ENCODE results near the gene BOLA1.
"Not testable (repeated sequence)": the region's sequence is repeated elsewhere in the genome, so short reads cannot be mapped to it uniquely, and the experiment has no call there.

The BOLA1 gene

GRCh38 chr1:149899460-149900284 is at the start of gene BOLA1:
Gene BOLA1, plus strand, starts transcription at chr1:149899568. Its CDS starts 492 bp downstream, at chr1:149900060.
- Histone ChIP-seq H3K4me1 (ENCODE audit: insufficient read depth, low read length) (peaks cover 23% of the 10 kb centered on the region), H3K9ac (ENCODE audit: low read depth, low read length) (peak within 1 kb of the TSS; percentile 81), H3K79me2 (ENCODE audit: insufficient read depth, low read length) (peaks cover 12% of the 10 kb centered on the region), H3K27ac (ENCODE audit: low read length) (peak within 1 kb of the TSS; percentile 84), H3K4me3 (ENCODE audit: low read depth in 1 of 2, low read length in 2 of 2) (peak within 1 kb of the TSS; percentile 65 to 87; a peak in 3 of 4 replicates), H3K4me2 (ENCODE audit: insufficient read depth, low read length) (peak within 1 kb of the TSS; percentile 73), H4K20me1 (ENCODE audit: insufficient read depth, low read length) (no peaks in the 10 kb centered on the region), H2AFZ (ENCODE audit: low read depth, low read length) (peak within 1 kb of the TSS; percentile 91), H3K9me3 (ENCODE audit: insufficient read depth, low read length, severe bottlenecking) (no peaks in the 10 kb centered on the region), H3K27me3 (ENCODE audit: insufficient read depth, low read length, poor library complexity) (no peaks in the 10 kb centered on the region), H3K36me3 (ENCODE audit: insufficient read depth, low read length) (peaks cover 23% of the 10 kb centered on the region)
- DNase-seq (peak; percentile 89), ATAC-seq (ENCODE audit: insufficient read depth, low read depth) (peak; percentile 100)
- TF ChIP-seq EZH2 (IDR thresholded peaks at IDR 0.05; ENCODE audit: borderline replicate concordance, low read depth, low read length, severe bottlenecking), result no peak
- TF ChIP-seq CTCF (IDR thresholded peaks at IDR 0.05; ENCODE audit: borderline replicate concordance, extremely low read depth, low read length, poor library complexity, severe bottlenecking), result no peak

GRCh38 chr1:149849947-149850360 is 49.4 kb upstream of the BOLA1 start:
- TF ChIP-seq CTCF (IDR thresholded peaks at IDR 0.05; ENCODE audit: borderline replicate concordance, extremely low read depth, low read length, poor library complexity, severe bottlenecking) (no peak), EZH2 (IDR thresholded peaks at IDR 0.05; ENCODE audit: borderline replicate concordance, low read depth, low read length, severe bottlenecking) (no peak)
- peaks cover 51% of the 10 kb centered on the region for H3K79me2 ChIP-seq (ENCODE audit: insufficient read depth, low read length)
- H3K4me2 ChIP-seq (ENCODE audit: insufficient read depth, low read length), result peak overlapping the region; percentile 62
- no peaks in the 10 kb centered on the region for H3K9me3 ChIP-seq (ENCODE audit: insufficient read depth, low read length, severe bottlenecking)
- no peak overlapping the region for H2AFZ ChIP-seq (ENCODE audit: low read depth, low read length)
- peak overlapping the region; percentile 56 to 62 for H3K4me3 ChIP-seq (ENCODE audit: low read depth in 1 of 2, low read length in 2 of 2)
- H3K36me3 ChIP-seq (ENCODE audit: insufficient read depth, low read length), result peaks cover 13% of the 10 kb centered on the region
- peak overlapping the region; percentile 91 for H3K27ac ChIP-seq (ENCODE audit: low read length)
- H4K20me1 ChIP-seq (ENCODE audit: insufficient read depth, low read length), result peaks cover 21% of the 10 kb centered on the region; the same call in 1 of the 2 replicates
- H3K4me1 ChIP-seq (ENCODE audit: insufficient read depth, low read length), result peaks cover 46% of the 10 kb centered on the region
- H3K9ac ChIP-seq (ENCODE audit: low read depth, low read length), result peak overlapping the region; percentile 68
- DNase-seq (peak; percentile 8), ATAC-seq (ENCODE audit: insufficient read depth, low read depth) (no peak)
- no peaks in the 10 kb centered on the region for H3K27me3 ChIP-seq (ENCODE audit: insufficient read depth, low read length, poor library complexity)

- peaks cover 37% of the 10 kb centered on the region for H3K4me1 ChIP-seq (ENCODE audit: insufficient read depth, low read length)
Measured at GRCh38 chr1:149850732-149851345, 48.5 kb upstream of the BOLA1 start.

GRCh38 chr1:149851585-149852213 is 47.7 kb upstream of the BOLA1 start:
- H4K20me1 ChIP-seq (ENCODE audit: insufficient read depth, low read length), result peaks cover 15% of the 10 kb centered on the region; the same call in 1 of the 2 replicates
- H3K4me1 ChIP-seq (ENCODE audit: insufficient read depth, low read length), result peaks cover 29% of the 10 kb centered on the region
- not testable (repeated sequence) for H3K27me3 ChIP-seq (ENCODE audit: insufficient read depth, low read length, poor library complexity); H2AFZ ChIP-seq (ENCODE audit: low read depth, low read length); DNase-seq; H3K4me3 ChIP-seq (ENCODE audit: low read depth in 1 of 2, low read length in 2 of 2); H3K27ac ChIP-seq (ENCODE audit: low read length); H3K4me2 ChIP-seq (ENCODE audit: insufficient read depth, low read length); H3K9me3 ChIP-seq (ENCODE audit: insufficient read depth, low read length, severe bottlenecking); H3K36me3 ChIP-seq (ENCODE audit: insufficient read depth, low read length); H3K9ac ChIP-seq (ENCODE audit: low read depth, low read length)
- H3K79me2 ChIP-seq (ENCODE audit: insufficient read depth, low read length), result peaks cover 35% of the 10 kb centered on the region
- peak; percentile 56 for ATAC-seq (ENCODE audit: insufficient read depth, low read depth)

More at GRCh38 chr1:149850732-149851345, 48.5 kb upstream of the BOLA1 start:
- peaks cover 42% of the 10 kb centered on the region for H3K79me2 ChIP-seq (ENCODE audit: insufficient read depth, low read length)
- H4K20me1 ChIP-seq (ENCODE audit: insufficient read depth, low read length), result peaks cover 15% of the 10 kb centered on the region; the same call in 1 of the 2 replicates
- not testable (repeated sequence) for DNase-seq; H3K27me3 ChIP-seq (ENCODE audit: insufficient read depth, low read length, poor library complexity); H3K9ac ChIP-seq (ENCODE audit: low read depth, low read length); H2AFZ ChIP-seq (ENCODE audit: low read depth, low read length); H3K36me3 ChIP-seq (ENCODE audit: insufficient read depth, low read length); H3K4me3 ChIP-seq (ENCODE audit: low read depth in 1 of 2, low read length in 2 of 2); H3K9me3 ChIP-seq (ENCODE audit: insufficient read depth, low read length, severe bottlenecking); H3K4me2 ChIP-seq (ENCODE audit: insufficient read depth, low read length); H3K27ac ChIP-seq (ENCODE audit: low read length)
- peak; percentile 46 for ATAC-seq (ENCODE audit: insufficient read depth, low read depth)

GRCh38 chr1:149852263-149852662 is 47.1 kb upstream of the BOLA1 start:
- not testable (repeated sequence) for H3K4me2 ChIP-seq (ENCODE audit: insufficient read depth, low read length); H3K4me3 ChIP-seq (ENCODE audit: low read depth in 1 of 2, low read length in 2 of 2); H3K36me3 ChIP-seq (ENCODE audit: insufficient read depth, low read length); H3K27ac ChIP-seq (ENCODE audit: low read length); H3K27me3 ChIP-seq (ENCODE audit: insufficient read depth, low read length, poor library complexity); DNase-seq; H3K9ac ChIP-seq (ENCODE audit: low read depth, low read length); H3K9me3 ChIP-seq (ENCODE audit: insufficient read depth, low read length, severe bottlenecking); H2AFZ ChIP-seq (ENCODE audit: low read depth, low read length)
- Histone ChIP-seq H3K4me1 (ENCODE audit: insufficient read depth, low read length) (peaks cover 24% of the 10 kb centered on the region), H3K79me2 (ENCODE audit: insufficient read depth, low read length) (peaks cover 29% of the 10 kb centered on the region), H4K20me1 (ENCODE audit: insufficient read depth, low read length) (peaks cover 12% of the 10 kb centered on the region; the same call in 1 of the 2 replicates)
- peak; percentile 33 for ATAC-seq (ENCODE audit: insufficient read depth, low read depth)

- peak; percentile 2; the same call in 2 of the 3 replicates for ATAC-seq (ENCODE audit: insufficient read depth, low read depth)
- not testable (repeated sequence) for H3K27me3 ChIP-seq (ENCODE audit: insufficient read depth, low read length, poor library complexity); H2AFZ ChIP-seq (ENCODE audit: low read depth, low read length); H3K79me2 ChIP-seq (ENCODE audit: insufficient read depth, low read length); H3K4me2 ChIP-seq (ENCODE audit: insufficient read depth, low read length); H3K36me3 ChIP-seq (ENCODE audit: insufficient read depth, low read length); H3K27ac ChIP-seq (ENCODE audit: low read length); DNase-seq; H3K4me3 ChIP-seq (ENCODE audit: low read depth in 1 of 2, low read length in 2 of 2); H3K9ac ChIP-seq (ENCODE audit: low read depth, low read length); H4K20me1 ChIP-seq (ENCODE audit: insufficient read depth, low read length); H3K4me1 ChIP-seq (ENCODE audit: insufficient read depth, low read length); H3K9me3 ChIP-seq (ENCODE audit: insufficient read depth, low read length, severe bottlenecking)
Measured at GRCh38 chr1:149860271-149860670, 39.1 kb upstream of the BOLA1 start.
